NCI-H526 (cell line): ENCODE data around the gene CYP2W1.
"Not testable (repeated sequence)": the region's sequence is repeated elsewhere in the genome, so short reads cannot be mapped to it uniquely, and the experiment has no call there.

Source experiments
- DNase-seq, 2 experiments: peaks; one replicate each; lab custom pipeline; 2025; lab: John Stamatoyannopoulos, UW

The CYP2W1 gene

GRCh38 chr7:1028775-1029636 is 46.0 kb downstream of the CYP2W1 start:
- peak; percentile 11 to 66 for DNase-seq

- DNase-seq, result no peak
Measured at GRCh38 chr7:1029637-1030443, 46.9 kb downstream of the CYP2W1 start.

DNA sequence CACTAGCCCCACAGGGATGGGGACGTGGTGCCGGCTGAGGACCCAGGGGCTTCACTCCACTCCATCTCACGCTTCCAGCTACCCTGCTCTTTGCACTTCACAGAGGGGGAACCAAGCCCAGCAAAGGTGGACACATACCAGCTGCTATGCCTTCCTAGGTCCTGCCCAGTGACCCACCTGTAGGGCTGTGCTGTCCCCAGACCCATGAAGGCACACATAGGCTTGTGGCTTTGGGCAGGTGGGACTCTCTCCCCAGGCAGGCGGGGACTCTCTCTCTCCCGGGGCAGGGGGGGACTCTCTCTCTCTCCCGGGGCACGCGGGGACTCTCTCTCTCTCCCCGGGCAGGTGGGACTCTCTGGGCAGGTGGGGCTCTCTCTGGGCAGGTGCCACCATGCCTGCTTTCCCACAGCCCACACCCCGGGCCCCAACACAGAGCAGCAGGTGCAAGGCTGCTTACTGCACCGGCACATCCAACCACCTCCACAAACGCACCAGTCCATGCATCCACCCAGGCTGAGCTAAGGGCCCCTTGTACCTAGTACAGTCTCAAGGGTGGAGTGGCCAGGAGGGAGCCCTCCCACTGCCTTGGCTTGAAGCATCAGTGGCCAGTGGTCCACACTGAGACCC is 47.6 kb downstream of the CYP2W1 start:
- no peak for DNase-seq

GRCh38 chr7:1031716-1032455 is 48.9 kb downstream of the CYP2W1 start:
- DNase-seq, result no peak

GRCh38 chr7:1032536-1033181 is 49.7 kb downstream of the CYP2W1 start:
- DNase-seq, result no peak

DNA sequence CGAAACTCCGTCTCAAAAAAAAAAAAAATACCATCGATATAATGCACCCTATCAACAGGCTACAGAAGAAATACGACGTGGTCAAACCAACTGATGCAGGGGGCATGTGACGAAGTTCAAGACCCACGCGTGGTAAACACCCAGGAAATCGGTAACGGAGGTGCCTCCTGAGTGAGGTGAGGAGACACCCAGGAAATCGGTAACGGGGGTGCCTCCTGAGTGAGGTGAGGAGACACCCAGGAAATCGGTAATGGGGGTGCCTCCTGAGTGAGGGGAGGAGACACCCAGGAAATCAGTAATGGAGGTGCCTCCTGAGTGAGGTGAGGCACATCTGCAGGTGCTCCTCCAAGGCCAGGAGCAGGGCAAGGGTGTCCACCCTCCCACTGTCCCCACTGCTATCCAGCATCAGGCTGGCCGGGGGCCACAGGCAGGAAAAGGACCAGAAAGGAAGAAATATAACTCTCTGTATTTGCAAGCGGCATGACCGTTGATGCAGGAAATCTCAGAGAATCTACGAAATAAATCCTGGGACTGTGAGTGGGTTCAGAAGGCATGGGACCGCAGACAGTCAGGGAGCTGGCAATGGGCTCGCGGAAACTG is 50.7 kb downstream of the CYP2W1 start:
- DNase-seq, result no peak

GRCh38 chr7:1034769-1035168 is 51.8 kb downstream of the CYP2W1 start:
- not testable (repeated sequence) for DNase-seq

- not testable (repeated sequence) for DNase-seq
Measured at GRCh38 chr7:1036164-1036928, 53.4 kb downstream of the CYP2W1 start.
